Neural progenitor cell (in vitro differentiated cells): ENCODE measurements around the gene RAB3D. TPM values are rescaled to one million over a fixed set of nuclear protein-coding genes. Genes with fewer than 3 reads are reported as not detected.

Experiments used
- DNase-seq: peaks from one replicate; pipeline ENCODE4 v3.0.0-alpha.2; 2016; ENCODE audit warnings: low spot score
- H2AFZ ChIP-seq: fragments of 200-600 bp; sonication (generic); replicated peaks from 2 replicates; pipeline ENCODE4 v1.6.1; 2016; ENCODE audit warnings: antibody characterized with exemption
- H3F3A ChIP-seq: fragments of 200-600 bp; sonication (generic); 2 replicates; pipeline ENCODE4 v1.6.1; 2016; ENCODE audit warnings: antibody characterized with exemption, low read depth
- H3K27ac ChIP-seq: fragments of 200-600 bp; sonication (generic); 2 replicates; pipeline ENCODE4 v1.5.1; 2016; ENCODE audit warnings: mild to moderate bottlenecking
- H3K27me3 ChIP-seq: fragments of 200-600 bp; sonication (generic); 2 replicates; pipeline ENCODE4 v1.6.1; 2016; ENCODE audit warnings: mild to moderate bottlenecking, moderate library complexity
- H3K36me3 ChIP-seq: fragments of 200-600 bp; sonication (generic); 2 replicates; pipeline ENCODE4 v1.5.1; 2016
- H3K4me1 ChIP-seq: fragments of 200-600 bp; sonication (generic); 2 replicates; pipeline ENCODE4 v1.6.1; 2016; ENCODE audit warnings: mixed run types
- H3K4me2 ChIP-seq: fragments of 200-600 bp; sonication (generic); 2 replicates; pipeline ENCODE4 v1.6.1; 2016
- H3K4me3 ChIP-seq: fragments of 200-600 bp; sonication (generic); 2 replicates; pipeline ENCODE4 v1.5.1; 2016
- H3K79me2 ChIP-seq: fragments of 200-600 bp; sonication (generic); 2 replicates; pipeline ENCODE4 v1.6.1; 2016; ENCODE audit warnings: low read depth
- H3K9ac ChIP-seq: fragments of 200-600 bp; sonication (generic); 2 replicates; pipeline ENCODE4 v1.6.1; 2016
- H3K9me3 ChIP-seq: fragments of 200-600 bp; sonication (generic); 2 replicates; pipeline ENCODE4 v1.5.1; 2016; ENCODE audit warnings: low read depth
- H4K20me1 ChIP-seq: fragments of 200-600 bp; sonication (generic); 2 replicates; pipeline ENCODE4 v1.6.1; 2016; ENCODE audit warnings: low read depth
- H3K27ac Mint-ChIP-seq: 3 replicates; pipeline ENCODE4 v1.8.0; 2021; ENCODE audit warnings: mixed read lengths
- H3K27me3 Mint-ChIP-seq: 2 replicates; pipeline ENCODE4 v1.8.0; 2022; ENCODE audit warnings: low read depth, mild to moderate bottlenecking, inconsistent platforms, moderate library complexity, mixed read lengths; ENCODE audit not compliant: insufficient read depth
- H3K36me3 Mint-ChIP-seq: 3 replicates; pipeline ENCODE4 v1.8.0; 2021; ENCODE audit warnings: mixed read lengths
- H3K4me1 Mint-ChIP-seq: 3 replicates; pipeline ENCODE4 v1.8.0; 2021; ENCODE audit warnings: mixed read lengths
- H3K4me3 Mint-ChIP-seq: 3 replicates; pipeline ENCODE4 v1.8.0; 2021; ENCODE audit warnings: mild to moderate bottlenecking, moderate library complexity, mixed read lengths
- H3K9me3 Mint-ChIP-seq: 3 replicates; pipeline ENCODE4 v1.8.0; 2020; ENCODE audit warnings: mixed read lengths
- CTCF ChIP-seq: fragments of 200-600 bp; sonication (generic); IDR thresholded peaks from 2 replicates; pipeline ENCODE4 v1.5.1; 2017; ENCODE audit warnings: antibody characterized with exemption, mild to moderate bottlenecking
- EZH2 ChIP-seq: fragments of 200-600 bp; sonication (generic); IDR thresholded peaks from 2 replicates; pipeline ENCODE4 v1.6.1; 2017; ENCODE audit warnings: antibody characterized with exemption, mild to moderate bottlenecking, moderate library complexity
- EZH2phosphoT487 ChIP-seq: fragments of 200-600 bp; sonication (generic); IDR thresholded peaks from 2 replicates; pipeline ENCODE4 v1.6.1; 2017; ENCODE audit warnings: antibody characterized with exemption
- total RNA-seq: library from RNA; depleted of rRNA; stranded (reverse); fragments of >200 nt; gene quantifications from 2 replicates; pipeline ENCODE4 v1.2.3, GENCODE V29; 2015; ENCODE audit warnings: low replicate concordance

Gene RAB3D
- total RNA-seq, 1 donor from 2014 or later: 5.5 TPM

- Histone ChIP-seq H3K9ac (no peak overlapping the region), H3K27ac (no peak overlapping the region), H3K36me3 (no peaks in the 10 kb centered on the region), H3K4me3 (no peak overlapping the region), H3K27me3 (no peaks in the 10 kb centered on the region), H3K4me2 (no peak overlapping the region), H3F3A (no peaks in the 10 kb centered on the region), H2AFZ (no peak overlapping the region), H3K4me1 (no peaks in the 10 kb centered on the region), H3K79me2 (no peaks in the 10 kb centered on the region), H3K9me3 (no peaks in the 10 kb centered on the region), H4K20me1 (no peaks in the 10 kb centered on the region)
- H3K36me3 Mint-ChIP-seq: no peaks in the 10 kb centered on the region
- H3K27me3 Mint-ChIP-seq: no peaks in the 10 kb centered on the region
- H3K4me1 Mint-ChIP-seq: peaks cover 7% of the 10 kb centered on the region
- H3K4me3 Mint-ChIP-seq: no peak overlapping the region
- H3K9me3 Mint-ChIP-seq: peaks cover 6% of the 10 kb centered on the region
- no peak for TF ChIP-seq CTCF
- no peak for TF ChIP-seq EZH2
- TF ChIP-seq EZH2phosphoT487: no peak
- DNase-seq: no peak
- H3K27ac Mint-ChIP-seq: no peak overlapping the region
These were observed 65.5 kb downstream of the RAB3D start for GRCh38 chr19:11273989-11274388.

GRCh38 chr19:11273296-11273695, 66.2 kb downstream of the RAB3D start:
- no peaks in the 10 kb centered on the region for H4K20me1 ChIP-seq
- H3K9me3 ChIP-seq: no peaks in the 10 kb centered on the region
- H3K4me3 ChIP-seq: no peak overlapping the region
- H3F3A ChIP-seq: peaks cover 3% of the 10 kb centered on the region
- H3K36me3 Mint-ChIP-seq: no peaks in the 10 kb centered on the region
- peaks cover 6% of the 10 kb centered on the region for H3K9me3 Mint-ChIP-seq
- H3K27ac ChIP-seq: no peak overlapping the region
- no peak for TF ChIP-seq CTCF
- TF ChIP-seq EZH2: no peak
- TF ChIP-seq EZH2phosphoT487: no peak
- H3K9ac ChIP-seq: no peak overlapping the region
- no peaks in the 10 kb centered on the region for H3K4me1 ChIP-seq
- no peak for DNase-seq
- no peak overlapping the region for H3K4me2 ChIP-seq
- no peaks in the 10 kb centered on the region for H3K79me2 ChIP-seq
- H3K36me3 ChIP-seq: no peaks in the 10 kb centered on the region
- no peak overlapping the region for H3K27ac Mint-ChIP-seq
- peaks cover 11% of the 10 kb centered on the region for H3K4me1 Mint-ChIP-seq
- no peak overlapping the region for H3K4me3 Mint-ChIP-seq
- no peak overlapping the region for H2AFZ ChIP-seq
- H3K27me3 ChIP-seq: no peaks in the 10 kb centered on the region
- no peaks in the 10 kb centered on the region for H3K27me3 Mint-ChIP-seq

Other genes with a start within 250 kb of the RAB3D start
- gene SPC24, start 183.9 kb downstream of the RAB3D start, total RNA-seq: 56.7 and 57.1 TPM in 2 replicates
- gene KANK2, start 142.1 kb downstream of the RAB3D start, total RNA-seq: 17.5 and 35.4 TPM in 2 replicates
- gene ANGPTL8, start 100.0 kb downstream of the RAB3D start, total RNA-seq: not detected in 2 replicates
- 10.0 and 27.5 TPM in 2 replicates for gene DOCK6, start 77.1 kb downstream of the RAB3D start, total RNA-seq
- gene TSPAN16, start 43.5 kb downstream of the RAB3D start, total RNA-seq: not detected in 2 replicates
- gene TMEM205, start 6.6 kb upstream of the RAB3D start, total RNA-seq: 57.0 and 77.1 TPM in 2 replicates
- gene CCDC159, start 6.9 kb upstream of the RAB3D start, total RNA-seq: 1.8 and 4.4 TPM in 2 replicates
- 0.80 and 3.1 TPM in 2 replicates for gene PLPPR2, start 15.8 kb upstream of the RAB3D start, total RNA-seq
- gene SWSAP1, start 35.0 kb upstream of the RAB3D start, total RNA-seq: 1.0 and 1.5 TPM in 2 replicates
- 6.5 and 7.3 TPM in 2 replicates for gene EPOR, start 44.7 kb upstream of the RAB3D start, total RNA-seq
- gene RGL3, start 79.7 kb upstream of the RAB3D start, total RNA-seq: 0.49 and 4.7 TPM in 2 replicates
- gene ODAD3, start 95.5 kb upstream of the RAB3D start, total RNA-seq: 0.47 and 1.5 TPM in 2 replicates
- 53.6 and 130 TPM in 2 replicates for gene PRKCSH, start 96.0 kb upstream of the RAB3D start, total RNA-seq
- gene ELAVL3, start 141.4 kb upstream of the RAB3D start, total RNA-seq: 0.15 TPM in 1 of 2 replicates, not detected in the other
- gene ZNF653, start 166.2 kb upstream of the RAB3D start, total RNA-seq: 3.4 and 15.8 TPM in 2 replicates
- gene ECSIT, start 189.5 kb upstream of the RAB3D start, total RNA-seq: 9.4 and 29.0 TPM in 2 replicates
- gene CNN1, start 199.2 kb upstream of the RAB3D start, total RNA-seq: 7.0 and 7.2 TPM in 2 replicates
- 26.9 and 40.0 TPM in 2 replicates for gene ELOF1, start 219.6 kb upstream of the RAB3D start, total RNA-seq
- 0.11 and 0.90 TPM in 2 replicates for gene ACP5, start 238.0 kb upstream of the RAB3D start, total RNA-seq